ENCODE data around the gene RALGPS2.

Gene RALGPS2

DNA sequence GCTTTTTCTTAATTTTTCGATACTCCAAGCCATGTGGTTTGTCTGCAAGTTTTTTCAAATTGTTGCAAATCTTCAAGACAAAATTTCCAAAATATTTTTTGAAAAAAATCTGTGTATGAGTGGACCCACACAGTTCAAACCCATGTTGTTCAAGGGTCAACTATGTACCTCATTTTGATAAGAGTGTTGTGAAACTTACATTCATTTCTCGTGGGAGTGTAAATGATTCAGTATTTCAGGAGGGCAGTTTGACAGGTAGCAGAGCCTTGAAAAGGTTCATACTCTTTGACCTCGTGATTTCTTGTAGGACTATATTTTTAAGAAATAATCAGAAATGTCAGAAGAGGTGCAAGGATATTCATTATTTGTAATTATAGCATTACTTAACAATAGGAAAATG lies 77.8 kb downstream of the RALGPS2 start:
- no peak for TF ChIP-seq CTCF (IDR thresholded peaks at IDR 0.05; ENCODE audit: borderline replicate concordance, control extremely low read depth, extremely low read depth, insufficient read depth, missing control alignments)
- no peak for DNase-seq (ENCODE audit: low spot score)
- in situ Hi-C loops (cut with MboI; ENCODE audit: low sequenced_read_pairs, unreplicated experiment), result no loop called here

DNA sequence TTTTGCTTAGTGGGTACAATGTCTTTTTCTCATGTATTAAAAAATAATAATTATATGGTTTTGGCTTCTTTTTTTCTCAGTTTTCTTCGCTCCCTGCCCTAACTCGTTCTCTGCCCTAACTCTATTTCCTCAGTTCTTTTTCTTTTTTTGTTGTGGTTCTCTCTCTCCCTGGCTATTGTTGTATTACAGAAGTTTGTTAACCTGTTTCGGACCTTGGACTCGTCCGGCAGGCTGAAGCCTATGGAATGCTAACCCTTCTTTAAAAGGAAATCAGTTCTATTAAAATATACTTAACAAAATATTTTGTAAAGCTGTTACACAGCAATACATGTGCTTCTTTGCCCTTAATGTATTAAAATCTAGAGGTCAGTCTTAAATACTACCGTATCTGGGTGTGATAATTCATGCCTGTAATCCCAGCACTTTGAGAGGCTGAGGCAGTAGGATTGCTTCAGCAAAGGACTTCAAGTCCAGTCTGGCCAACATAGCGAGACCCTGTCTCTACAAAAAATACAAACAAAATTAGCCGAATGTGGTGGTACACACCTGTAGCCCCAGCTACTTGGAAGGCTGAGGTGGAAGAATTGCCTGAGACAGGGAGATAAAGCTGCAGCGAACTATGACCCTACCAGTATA lies 81.7 kb downstream of the RALGPS2 start:
- no peak for TF ChIP-seq CTCF (IDR thresholded peaks at IDR 0.05; ENCODE audit: borderline replicate concordance, control extremely low read depth, extremely low read depth, insufficient read depth, missing control alignments)
- DNase-seq (ENCODE audit: low spot score), result no peak
- in situ Hi-C loops (cut with MboI; ENCODE audit: low sequenced_read_pairs, unreplicated experiment), result no loop called here

DNA sequence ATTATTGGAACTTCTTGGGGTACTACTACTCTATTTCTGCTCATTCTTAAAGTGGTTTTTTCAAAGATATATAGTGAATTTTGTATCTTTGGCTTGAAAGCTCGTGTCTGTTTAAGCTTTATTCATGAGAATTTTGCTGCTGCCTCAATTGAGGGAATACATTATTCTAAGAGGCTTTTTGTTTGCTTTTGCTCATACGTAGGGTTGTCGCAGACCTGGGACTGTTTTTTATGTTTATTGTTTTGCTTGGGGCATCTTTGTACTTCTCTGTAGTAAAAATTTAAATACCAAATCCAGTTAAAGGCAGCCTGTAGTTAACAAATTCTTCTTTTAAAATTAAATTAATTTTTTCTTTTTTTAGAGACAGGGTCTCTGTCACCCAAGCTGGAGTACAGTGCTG lies 83.5 kb downstream of the RALGPS2 start:
- TF ChIP-seq CTCF (IDR thresholded peaks at IDR 0.05; ENCODE audit: borderline replicate concordance, control extremely low read depth, extremely low read depth, insufficient read depth, missing control alignments), result no peak
- in situ Hi-C loops (cut with MboI; ENCODE audit: low sequenced_read_pairs, unreplicated experiment), result no loop called here
- no peak for DNase-seq (ENCODE audit: low spot score)

- DNase-seq (ENCODE audit: low spot score), result no peak
- in situ Hi-C loops (cut with MboI; ENCODE audit: low sequenced_read_pairs, unreplicated experiment), result no loop called here
- TF ChIP-seq CTCF (IDR thresholded peaks at IDR 0.05; ENCODE audit: borderline replicate concordance, control extremely low read depth, extremely low read depth, insufficient read depth, missing control alignments), result no peak
These were observed 85.5 kb downstream of the RALGPS2 start for GRCh38 chr1:178810585-178810984.

- DNase-seq (ENCODE audit: low spot score), result no peak
- TF ChIP-seq CTCF (IDR thresholded peaks at IDR 0.05; ENCODE audit: borderline replicate concordance, control extremely low read depth, extremely low read depth, insufficient read depth, missing control alignments), result no peak
- in situ Hi-C loops (cut with MboI; ENCODE audit: low sequenced_read_pairs, unreplicated experiment), result no loop called here
These were observed 93.4 kb downstream of the RALGPS2 start for GRCh38 chr1:178818416-178818815.

DNA sequence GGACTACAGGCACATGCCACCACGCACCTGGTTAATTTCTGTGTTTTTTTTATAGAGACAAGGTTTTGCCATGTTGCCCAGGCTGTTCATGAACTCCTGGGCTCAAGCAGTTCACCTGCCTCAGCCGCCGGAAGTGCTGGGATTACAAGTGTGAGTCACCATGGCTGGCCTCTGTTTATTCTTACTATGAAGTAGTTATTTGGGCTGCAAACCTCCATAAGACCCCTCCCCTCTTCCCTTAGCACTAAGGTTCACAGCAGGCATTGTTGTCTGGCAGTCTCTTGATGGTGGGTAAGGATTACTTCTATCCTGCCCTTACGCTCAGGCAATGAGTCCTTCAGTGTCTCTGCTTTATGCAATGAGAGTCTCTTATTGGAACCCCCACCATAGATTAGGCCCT lies 94.1 kb downstream of the RALGPS2 start:
- in situ Hi-C loops (cut with MboI; ENCODE audit: low sequenced_read_pairs, unreplicated experiment), result no loop called here
- DNase-seq (ENCODE audit: low spot score), result no peak
- TF ChIP-seq CTCF (IDR thresholded peaks at IDR 0.05; ENCODE audit: borderline replicate concordance, control extremely low read depth, extremely low read depth, insufficient read depth, missing control alignments), result no peak
